ENCODE results near the gene NADK2. TPM values are rescaled to one million over a fixed set of nuclear protein-coding genes. Genes with fewer than 3 reads are reported as not detected.
A peak's percentile ranks its signal among the peaks of the same experiment; 100 is the strongest.

The NADK2 gene
- total and polyA plus RNA-seq, 2 donors, result 54.5 to 63.2 TPM

DNA sequence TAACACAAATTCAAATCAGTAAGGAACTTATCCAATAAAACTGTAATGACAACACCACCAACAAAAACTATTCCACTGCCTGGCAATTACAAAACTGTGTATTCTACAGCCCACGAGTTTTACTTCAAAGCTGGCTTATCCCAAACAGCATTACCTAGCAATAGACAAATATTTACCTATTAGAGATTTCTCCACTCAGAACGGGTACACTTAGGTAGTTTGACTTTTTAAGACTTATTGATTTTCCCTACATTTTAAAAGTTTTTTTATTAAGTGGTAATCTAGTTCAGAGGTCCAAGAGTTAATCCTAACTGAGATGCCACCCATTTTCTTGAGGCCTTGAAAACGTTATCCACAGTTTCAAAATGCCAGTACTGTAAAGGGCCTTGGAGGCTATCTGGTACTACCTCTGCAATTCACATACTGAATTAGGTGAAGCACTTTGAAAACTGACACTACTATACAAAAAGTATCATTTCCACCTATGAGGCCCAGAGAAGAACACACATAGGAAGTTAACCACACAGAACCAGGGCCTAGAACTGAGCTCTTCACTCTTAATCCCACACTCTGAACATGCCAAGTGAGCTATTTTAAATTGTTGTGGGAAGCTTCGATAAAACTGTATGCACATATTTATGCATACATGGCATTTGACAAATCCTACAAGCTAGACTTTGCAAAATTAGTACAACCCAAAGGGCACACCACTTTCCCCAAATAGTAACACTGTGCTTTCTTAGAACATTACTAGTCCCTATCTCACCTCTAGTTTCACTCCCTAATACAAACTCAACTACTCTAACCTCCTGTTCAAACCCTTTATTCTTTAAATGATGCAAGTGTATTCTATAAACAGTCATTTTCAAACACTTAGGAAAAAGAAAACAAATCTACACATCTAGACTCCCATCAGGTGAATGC, 2.1 kb downstream of the NADK2 start:
- DNase-seq (ENCODE audit: extremely low spot score), result no peak
- H3K4me3 ChIP-seq (ENCODE audit: low read depth, low read length), result peak overlapping the region; percentile 5

DNA sequence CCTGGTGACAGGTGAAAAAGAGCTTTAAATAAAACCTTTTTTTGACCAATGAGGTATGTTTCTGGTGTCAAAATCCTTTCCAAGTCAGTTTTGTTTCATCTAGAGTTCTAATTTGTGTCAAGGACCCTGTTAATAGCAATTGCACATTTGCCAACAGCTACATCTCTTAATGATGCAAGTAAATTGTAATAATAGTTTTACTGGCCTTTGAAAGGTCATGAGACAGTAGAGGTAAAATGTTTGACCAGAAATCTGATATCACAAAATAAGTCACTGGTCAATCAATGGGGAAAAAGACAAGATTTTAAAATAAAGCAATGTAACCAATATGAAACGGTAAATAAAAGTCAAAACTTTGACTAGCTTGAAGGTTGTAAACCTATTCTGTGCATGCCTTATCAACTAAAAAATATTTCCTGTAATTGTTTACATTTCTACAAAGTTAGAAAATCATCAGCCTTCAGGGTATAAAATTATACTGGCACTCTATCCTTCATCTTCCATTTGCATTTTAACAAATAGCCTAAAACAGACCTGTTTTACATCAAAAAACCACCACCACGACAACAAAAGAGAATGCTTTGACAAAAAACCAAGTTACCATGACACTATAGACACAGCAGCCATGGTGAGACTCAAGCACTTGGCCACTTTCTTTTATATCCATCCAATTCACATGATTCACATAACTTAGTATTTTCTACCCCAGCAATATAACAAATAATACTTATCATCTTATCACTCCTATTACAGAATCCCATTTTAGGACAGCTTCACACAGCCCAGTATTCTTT, 3.0 kb downstream of the NADK2 start:
- no peaks in the 10 kb centered on the region for H3K36me3 ChIP-seq (ENCODE audit: insufficient read depth)
- peaks cover 3% of the 10 kb centered on the region for H3K4me1 ChIP-seq (ENCODE audit: insufficient read depth)
- DNase-seq (ENCODE audit: extremely low spot score), result no peak
- 48% methylated on average over 2 of the region's 2 CpGs for WGBS
- H3K27ac ChIP-seq (ENCODE audit: low read depth), result no peak overlapping the region
- H3K4me3 ChIP-seq (ENCODE audit: low read depth, low read length), result no peak overlapping the region

More for the DNA sequence above, 2.1 kb downstream of the NADK2 start:
- Histone ChIP-seq H3K27ac (ENCODE audit: low read depth) (peak overlapping the region; percentile 50), H3K36me3 (ENCODE audit: insufficient read depth) (no peaks in the 10 kb centered on the region), H3K4me1 (ENCODE audit: insufficient read depth) (peaks cover 3% of the 10 kb centered on the region)
- WGBS, result 20% methylated on average over 4 of the region's 4 CpGs

DNA sequence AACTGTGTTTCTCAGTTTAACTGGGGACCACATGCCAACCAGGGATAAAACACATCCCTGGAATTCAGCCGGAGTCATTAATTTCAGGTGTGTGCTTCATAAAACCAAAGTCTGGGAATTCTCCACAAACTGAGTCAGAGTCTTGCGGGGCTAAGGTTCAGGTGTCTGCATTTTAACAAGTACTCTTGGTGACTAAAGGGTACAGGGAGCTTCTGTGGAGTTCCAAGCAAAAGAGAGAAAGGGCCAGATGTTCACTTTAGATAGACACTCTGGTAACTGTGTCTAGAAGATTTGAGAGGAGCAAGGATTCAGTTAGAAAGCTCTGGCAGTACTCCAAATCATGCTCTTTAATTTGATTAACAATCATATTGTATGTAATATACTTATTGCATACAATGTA, 4.0 kb downstream of the NADK2 start:
- Histone ChIP-seq H3K36me3 (ENCODE audit: insufficient read depth) (no peaks in the 10 kb centered on the region), H3K4me3 (ENCODE audit: low read depth, low read length) (no peak overlapping the region), H3K27ac (ENCODE audit: low read depth) (no peak overlapping the region), H3K4me1 (ENCODE audit: insufficient read depth) (peaks cover 3% of the 10 kb centered on the region)
- WGBS, result 83% methylated on average over 2 of the region's 2 CpGs
- DNase-seq (ENCODE audit: extremely low spot score), result no peak

DNA sequence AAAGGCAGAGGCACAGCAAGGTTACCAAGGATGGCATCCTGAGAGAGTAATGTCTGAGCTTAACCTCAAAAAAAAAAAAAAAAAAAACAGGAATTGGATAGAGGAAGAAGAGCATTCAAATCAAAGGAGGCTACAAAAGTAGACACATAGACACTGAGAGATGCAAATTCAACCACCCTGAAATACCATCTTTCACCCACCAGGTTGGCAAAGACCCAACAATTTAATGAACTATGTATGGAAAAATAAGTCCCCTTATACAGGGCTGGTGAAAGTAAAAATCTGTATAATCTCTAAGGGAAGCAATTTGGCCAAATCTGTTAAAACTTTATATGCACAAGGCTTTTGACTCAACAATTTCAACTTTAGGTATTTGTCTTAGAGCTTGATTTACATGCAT, 4.9 kb downstream of the NADK2 start:
- H3K4me3 ChIP-seq (ENCODE audit: low read depth, low read length), result no peak overlapping the region
- H3K4me1 ChIP-seq (ENCODE audit: insufficient read depth), result peaks cover 3% of the 10 kb centered on the region
- H3K27ac ChIP-seq (ENCODE audit: low read depth), result no peak overlapping the region
- DNase-seq (ENCODE audit: extremely low spot score), result no peak
- H3K36me3 ChIP-seq (ENCODE audit: insufficient read depth), result no peaks in the 10 kb centered on the region

DNA sequence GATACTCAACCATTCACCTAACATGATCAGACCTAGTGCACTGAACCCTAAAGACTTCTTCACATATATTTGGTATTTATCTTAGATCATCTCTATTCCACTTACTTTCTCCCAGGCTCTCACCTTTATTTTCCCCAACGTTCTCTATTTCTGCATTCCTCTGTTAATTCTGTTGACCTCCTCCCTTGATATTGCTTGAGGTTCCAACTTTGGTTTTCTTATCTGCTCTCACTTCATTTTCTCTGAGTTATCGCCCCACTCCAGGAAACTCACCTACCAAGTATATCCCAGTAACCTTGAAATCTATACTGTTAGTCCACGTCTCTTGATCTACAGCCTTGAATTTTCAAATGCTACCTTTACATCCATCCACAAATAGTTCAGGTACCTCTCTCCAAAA, 9.2 kb downstream of the NADK2 start:
- 90% methylated on average over 3 of the region's 3 CpGs for WGBS
- H3K36me3 ChIP-seq (ENCODE audit: insufficient read depth), result no peaks in the 10 kb centered on the region
- no peak overlapping the region for H3K4me3 ChIP-seq (ENCODE audit: low read depth, low read length)
- no peak for DNase-seq (ENCODE audit: extremely low spot score)
- no peaks in the 10 kb centered on the region for H3K4me1 ChIP-seq (ENCODE audit: insufficient read depth)
- no peak overlapping the region for H3K27ac ChIP-seq (ENCODE audit: low read depth)

DNA sequence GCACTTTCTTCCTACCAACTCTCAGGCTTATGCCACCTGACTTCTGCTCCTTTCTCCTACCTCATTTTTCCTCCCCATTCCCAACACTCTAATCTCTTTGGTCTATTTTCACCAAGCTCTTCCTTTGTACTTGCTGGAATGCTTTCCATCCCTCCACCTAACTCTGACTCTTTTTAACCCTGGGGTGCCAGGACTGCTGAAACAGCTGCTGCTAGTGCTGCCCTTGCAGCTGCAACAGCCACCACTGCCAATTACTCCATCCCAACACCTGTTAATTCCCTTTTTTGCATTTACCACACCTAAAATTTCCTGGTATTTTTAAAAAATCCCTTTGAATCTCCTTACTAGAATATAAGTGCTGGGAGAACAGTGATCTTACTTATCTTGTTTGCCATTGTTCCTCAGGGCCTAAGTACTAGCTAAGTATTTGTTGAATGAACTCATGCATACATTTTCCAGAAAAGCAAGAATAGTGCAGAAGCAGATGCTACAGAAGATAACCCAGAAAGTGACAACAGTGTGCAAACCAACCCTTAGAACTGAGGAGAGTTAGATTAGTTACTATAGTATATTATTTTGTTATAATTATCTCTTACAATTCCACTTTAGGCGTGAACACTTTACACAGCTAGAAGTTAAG, 11.5 kb downstream of the NADK2 start:
- Histone ChIP-seq H3K27ac (ENCODE audit: low read depth) (no peak overlapping the region), H3K36me3 (ENCODE audit: insufficient read depth) (no peaks in the 10 kb centered on the region), H3K4me3 (ENCODE audit: low read depth, low read length) (no peak overlapping the region), H3K4me1 (ENCODE audit: insufficient read depth) (no peaks in the 10 kb centered on the region)
- no peak for DNase-seq (ENCODE audit: extremely low spot score)
- WGBS, result 94% methylated on average over 1 of the region's 1 CpG

DNA sequence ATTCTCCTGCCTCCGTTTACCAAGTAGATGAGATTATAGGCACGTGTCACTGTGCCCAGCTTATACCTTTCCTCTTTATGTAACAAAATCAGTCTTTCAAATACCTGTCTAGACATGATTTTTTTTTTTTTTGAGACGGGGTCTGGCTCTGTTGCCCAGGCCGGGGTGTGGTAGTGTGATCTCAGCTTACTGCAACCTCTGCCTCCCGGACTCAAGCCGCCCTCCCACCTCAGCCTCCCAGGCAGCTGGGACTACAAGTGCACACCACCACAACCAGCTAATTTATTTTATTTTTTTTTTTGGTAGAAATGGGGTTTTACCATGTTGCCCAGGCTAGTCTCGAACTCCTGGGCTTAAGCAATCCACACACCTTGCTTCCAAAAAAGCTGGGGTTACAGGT, 13.2 kb downstream of the NADK2 start:
- no peak for DNase-seq (ENCODE audit: extremely low spot score)
- Histone ChIP-seq H3K27ac (ENCODE audit: low read depth) (no peak overlapping the region), H3K4me1 (ENCODE audit: insufficient read depth) (no peaks in the 10 kb centered on the region), H3K4me3 (ENCODE audit: low read depth, low read length) (no peak overlapping the region), H3K36me3 (ENCODE audit: insufficient read depth) (no peaks in the 10 kb centered on the region)
- 95% methylated on average over 7 of the region's 7 CpGs for WGBS

DNA sequence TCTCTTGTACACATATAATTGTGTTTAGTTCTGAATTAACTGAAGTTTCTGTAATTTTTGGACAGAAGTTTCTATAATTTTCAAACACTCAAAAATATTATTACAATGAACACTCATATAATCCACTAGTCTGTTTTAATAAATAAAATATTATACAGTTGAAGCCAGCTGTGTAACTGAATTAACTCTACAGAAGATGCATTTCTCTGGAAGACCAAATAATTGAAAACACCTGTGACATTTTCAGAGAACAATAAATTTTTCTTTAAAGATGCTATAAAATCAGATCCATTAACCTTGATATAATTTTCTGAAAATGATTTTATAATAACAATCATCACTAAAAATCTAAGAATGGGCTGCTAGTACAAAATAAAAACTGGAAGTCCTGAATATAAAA, 14.7 kb downstream of the NADK2 start:
- no peak overlapping the region for H3K4me3 ChIP-seq (ENCODE audit: low read depth, low read length)
- H3K27ac ChIP-seq (ENCODE audit: low read depth), result no peak overlapping the region
- H3K4me1 ChIP-seq (ENCODE audit: insufficient read depth), result no peaks in the 10 kb centered on the region
- no peak for DNase-seq (ENCODE audit: extremely low spot score)
- no peaks in the 10 kb centered on the region for H3K36me3 ChIP-seq (ENCODE audit: insufficient read depth)

DNA sequence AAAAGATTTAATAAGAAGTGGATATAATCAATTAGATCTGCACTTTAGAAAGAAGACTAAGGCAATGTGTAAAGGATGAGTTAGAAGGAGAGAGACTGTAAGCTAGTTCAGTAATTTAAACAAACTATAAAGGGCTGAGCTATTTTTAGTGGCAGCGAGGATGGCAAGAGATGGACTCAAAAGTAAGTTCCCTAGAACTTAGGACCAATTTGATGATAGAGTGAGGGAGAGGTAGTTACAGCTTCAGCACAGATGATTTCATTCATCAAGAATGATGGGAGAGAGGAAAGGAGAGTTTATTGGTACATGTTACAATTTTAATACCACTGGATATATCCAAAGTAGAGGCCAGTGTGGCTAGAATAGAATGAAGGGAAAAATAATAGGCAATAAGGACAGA, 19.1 kb downstream of the NADK2 start:
- Histone ChIP-seq H3K4me1 (ENCODE audit: insufficient read depth) (no peaks in the 10 kb centered on the region), H3K27ac (ENCODE audit: low read depth) (no peak overlapping the region), H3K4me3 (ENCODE audit: low read depth, low read length) (no peak overlapping the region), H3K36me3 (ENCODE audit: insufficient read depth) (no peaks in the 10 kb centered on the region)
- no peak for DNase-seq (ENCODE audit: extremely low spot score)
- WGBS, result 56% methylated on average over 1 of the region's 1 CpG

DNA sequence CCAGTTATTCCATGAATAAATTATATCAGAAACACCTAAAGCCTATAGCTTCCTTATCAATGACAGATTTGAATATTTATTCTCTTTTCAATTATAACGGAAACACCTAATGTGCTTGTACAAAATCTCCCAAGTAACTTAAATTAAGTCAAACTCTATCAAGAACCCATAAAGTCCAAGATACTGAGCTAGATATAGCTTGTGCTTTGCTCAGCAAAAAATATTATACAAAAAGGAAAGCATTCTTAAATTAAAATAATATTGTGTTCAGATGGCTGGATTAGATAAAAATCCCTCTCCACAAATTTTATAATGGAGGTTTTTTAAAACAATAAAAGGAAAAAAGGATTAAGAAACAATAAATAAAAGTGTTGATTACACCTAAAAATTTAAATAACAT, 23.7 kb downstream of the NADK2 start:
- Histone ChIP-seq H3K4me3 (ENCODE audit: low read depth, low read length) (no peak overlapping the region), H3K4me1 (ENCODE audit: insufficient read depth) (no peaks in the 10 kb centered on the region), H3K27ac (ENCODE audit: low read depth) (no peak overlapping the region), H3K36me3 (ENCODE audit: insufficient read depth) (peaks cover 3% of the 10 kb centered on the region)
- no peak for DNase-seq (ENCODE audit: extremely low spot score)
- WGBS, result 97% methylated on average over 1 of the region's 1 CpG

DNA sequence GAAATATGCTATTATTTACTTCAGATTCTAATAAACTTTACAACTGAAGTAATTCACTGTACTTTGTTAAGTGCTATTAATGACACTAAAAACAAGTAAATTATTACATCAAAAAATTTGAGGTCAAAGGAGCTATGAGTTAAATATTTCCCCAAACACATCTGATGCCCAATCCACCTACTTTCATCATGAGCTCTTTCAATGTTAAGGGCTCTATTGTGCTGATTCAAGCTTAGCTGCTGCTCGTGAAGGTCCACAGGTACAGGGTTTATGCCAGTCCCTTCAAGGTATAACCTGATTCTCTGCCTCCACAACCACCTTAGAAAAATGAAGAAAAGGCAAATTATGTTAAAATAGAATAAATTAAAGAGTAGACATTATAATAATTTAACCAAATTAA, 24.2 kb downstream of the NADK2 start:
- no peak overlapping the region for H3K27ac ChIP-seq (ENCODE audit: low read depth)
- H3K4me3 ChIP-seq (ENCODE audit: low read depth, low read length), result no peak overlapping the region
- 84% methylated on average over 1 of the region's 1 CpG for WGBS
- peaks cover 5% of the 10 kb centered on the region for H3K36me3 ChIP-seq (ENCODE audit: insufficient read depth)
- DNase-seq (ENCODE audit: extremely low spot score), result no peak
- no peaks in the 10 kb centered on the region for H3K4me1 ChIP-seq (ENCODE audit: insufficient read depth)

DNA sequence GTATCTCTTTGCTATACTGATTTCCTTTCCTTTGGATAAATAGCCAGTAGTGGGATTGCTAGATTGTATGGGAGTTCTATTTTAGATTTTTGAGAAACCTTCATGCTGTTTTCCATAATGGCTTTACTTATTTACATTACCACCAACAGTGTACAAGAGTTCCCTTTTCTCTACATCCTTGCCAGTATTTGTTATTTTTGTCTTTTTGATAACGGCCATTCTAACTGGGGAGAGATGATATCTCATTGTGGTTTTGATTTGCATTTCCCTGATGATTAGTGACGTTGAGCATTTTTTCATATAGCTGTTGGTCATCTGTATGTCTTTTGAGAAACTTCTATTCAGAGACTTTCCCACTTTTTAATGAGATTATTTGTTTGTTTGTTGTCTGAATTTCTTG, 25.8 kb downstream of the NADK2 start:
- no peak for DNase-seq (ENCODE audit: extremely low spot score)
- 60% methylated on average over 2 of the region's 2 CpGs for WGBS
- peaks cover 6% of the 10 kb centered on the region for H3K36me3 ChIP-seq (ENCODE audit: insufficient read depth)
- H3K27ac ChIP-seq (ENCODE audit: low read depth), result no peak overlapping the region
- H3K4me3 ChIP-seq (ENCODE audit: low read depth, low read length), result no peak overlapping the region
- no peaks in the 10 kb centered on the region for H3K4me1 ChIP-seq (ENCODE audit: insufficient read depth)

DNA sequence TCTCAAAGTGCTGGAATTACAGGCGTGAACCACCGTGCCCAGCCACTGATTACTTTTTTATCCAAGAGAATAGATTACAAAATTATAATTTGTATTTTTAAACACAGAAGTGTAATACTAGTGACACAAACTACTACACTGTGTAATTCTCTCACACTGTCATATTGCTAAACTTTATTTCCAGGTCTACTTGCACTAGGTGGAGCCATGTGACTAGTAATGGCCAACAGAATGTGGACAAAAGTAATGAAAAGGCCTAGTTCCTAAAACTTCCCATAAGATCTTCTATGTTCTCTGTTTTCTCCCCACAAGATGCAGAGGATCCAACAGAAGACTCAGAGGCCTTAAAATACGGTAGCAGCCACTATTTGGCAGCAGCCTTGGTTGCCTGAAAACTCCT, 27.3 kb downstream of the NADK2 start:
- no peak overlapping the region for H3K27ac ChIP-seq (ENCODE audit: low read depth)
- WGBS, result 81% methylated on average over 3 of the region's 3 CpGs
- peaks cover 6% of the 10 kb centered on the region for H3K36me3 ChIP-seq (ENCODE audit: insufficient read depth)

DNA sequence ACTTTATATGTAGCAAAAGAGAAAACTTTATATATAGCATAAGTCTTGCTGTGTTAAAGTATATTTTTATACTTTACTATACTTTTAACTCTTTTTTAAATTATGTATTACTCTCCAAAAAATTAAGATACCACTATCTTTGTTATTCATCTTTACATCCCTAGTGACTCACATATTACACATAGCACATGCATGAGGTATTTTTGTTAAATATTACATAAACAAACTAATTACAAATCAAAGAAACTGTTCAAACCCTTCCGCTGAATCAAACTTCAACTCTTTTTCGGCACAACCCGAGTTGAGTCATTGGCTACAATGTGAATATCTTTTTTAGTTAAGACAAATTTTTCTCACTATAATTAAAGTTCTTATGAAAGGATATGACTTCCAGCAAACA, 32.1 kb downstream of the NADK2 start:
- Histone ChIP-seq H3K27ac (ENCODE audit: low read depth) (no peak overlapping the region), H3K4me1 (ENCODE audit: insufficient read depth) (no peaks in the 10 kb centered on the region), H3K4me3 (ENCODE audit: low read depth, low read length) (no peak overlapping the region), H3K36me3 (ENCODE audit: insufficient read depth) (peaks cover 3% of the 10 kb centered on the region)
- no peak for DNase-seq (ENCODE audit: extremely low spot score)
- 86% methylated on average over 3 of the region's 3 CpGs for WGBS

More for the DNA sequence above, 27.3 kb downstream of the NADK2 start:
- DNase-seq (ENCODE audit: extremely low spot score), result no peak
- no peak overlapping the region for H3K4me3 ChIP-seq (ENCODE audit: low read depth, low read length)
- no peaks in the 10 kb centered on the region for H3K4me1 ChIP-seq (ENCODE audit: insufficient read depth)
